ENCODE results near the gene SRGAP1.

SRGAP1 gene

GRCh38 chr12:63844391-63845341 is at the start of gene SRGAP1:
TSS of gene SRGAP1 (plus strand) at chr12:63844700. CDS start at chr12:63844817, 117 bp downstream.
- no peak for DNase-seq (ENCODE audit: low read depth)

DNA sequence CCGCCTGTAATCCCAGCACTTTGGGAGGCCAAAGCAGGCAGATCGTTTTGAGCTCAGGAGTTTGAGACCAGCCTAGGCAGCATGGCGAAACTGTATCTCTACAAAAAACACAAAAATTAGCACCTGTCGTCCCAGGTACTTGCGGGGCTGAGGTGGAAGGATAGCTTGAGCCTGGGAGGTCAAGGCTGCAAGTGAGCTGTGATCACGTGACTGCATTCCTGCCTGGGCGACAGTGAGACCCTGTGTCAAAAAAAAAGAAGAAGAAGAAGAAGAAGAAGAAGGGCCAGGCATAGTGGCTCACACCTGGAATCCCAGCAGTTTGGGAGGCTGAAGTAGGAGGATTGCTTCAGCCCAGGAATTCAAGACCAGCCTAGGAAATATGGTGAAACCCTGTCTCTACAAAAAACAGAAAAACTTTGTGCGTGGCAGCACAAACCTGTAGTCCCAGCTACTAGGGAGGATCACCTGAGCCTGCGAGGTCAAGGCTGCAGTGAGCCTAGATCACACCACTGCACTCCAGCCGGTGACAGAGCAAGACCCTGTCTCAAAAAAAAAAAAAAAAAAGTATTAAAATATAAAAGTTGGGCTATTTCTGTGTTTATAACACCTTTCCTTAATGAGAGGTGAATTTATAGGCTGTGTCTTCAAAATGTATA is 49.3 kb upstream of the SRGAP1 start:
- no peak for DNase-seq (ENCODE audit: low read depth)

DNA sequence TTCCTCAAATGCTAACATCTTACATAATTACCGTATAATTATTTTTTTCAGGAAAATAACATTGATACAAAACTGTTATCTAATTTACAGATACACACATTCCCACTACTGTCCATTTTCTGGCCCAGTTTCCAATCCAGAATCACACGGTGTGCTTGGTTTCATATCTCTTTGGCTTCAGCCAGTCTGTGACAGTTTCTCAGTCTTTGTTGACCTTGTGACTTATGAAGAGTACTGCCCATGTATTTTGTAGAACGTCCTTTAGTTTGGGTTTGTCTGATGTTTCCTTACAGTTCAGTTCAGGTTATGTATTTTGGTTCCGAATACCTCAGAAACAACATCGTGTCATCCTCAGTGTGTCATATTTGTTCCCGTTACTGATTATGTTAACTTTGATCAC is 48.6 kb upstream of the SRGAP1 start:
- DNase-seq (ENCODE audit: low read depth) = no peak

DNA sequence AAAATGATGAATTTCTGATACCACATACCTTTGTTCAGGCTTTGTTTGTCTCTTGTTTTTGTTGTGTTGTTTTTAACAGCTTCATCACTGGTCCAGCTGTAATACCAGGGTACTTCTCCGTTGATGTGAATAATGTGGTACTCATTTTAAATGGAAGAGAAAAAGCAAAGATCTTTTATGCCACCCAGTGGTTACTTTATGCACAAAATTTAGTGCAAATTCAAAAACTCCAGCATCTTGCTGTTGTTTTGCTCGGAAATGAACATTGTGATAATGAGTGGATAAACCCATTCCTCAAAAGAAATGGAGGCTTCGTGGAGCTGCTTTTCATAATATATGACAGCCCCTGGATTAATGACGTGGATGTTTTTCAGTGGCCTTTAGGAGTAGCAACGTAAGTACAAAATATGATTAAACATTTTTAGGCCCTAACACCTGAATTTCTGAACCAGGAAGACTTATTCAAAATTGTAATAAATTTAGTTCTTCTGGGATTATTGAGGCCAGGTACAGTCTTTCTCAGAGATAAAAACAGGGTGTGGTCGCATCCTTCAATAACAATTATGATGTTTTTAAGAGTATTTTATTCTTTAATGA is 42.4 kb upstream of the SRGAP1 start:
- DNase-seq (ENCODE audit: low read depth) = no peak

- no peak for DNase-seq (ENCODE audit: low read depth)
Observed at GRCh38 chr12:63804746-63805145, 39.8 kb upstream of the SRGAP1 start.

DNA sequence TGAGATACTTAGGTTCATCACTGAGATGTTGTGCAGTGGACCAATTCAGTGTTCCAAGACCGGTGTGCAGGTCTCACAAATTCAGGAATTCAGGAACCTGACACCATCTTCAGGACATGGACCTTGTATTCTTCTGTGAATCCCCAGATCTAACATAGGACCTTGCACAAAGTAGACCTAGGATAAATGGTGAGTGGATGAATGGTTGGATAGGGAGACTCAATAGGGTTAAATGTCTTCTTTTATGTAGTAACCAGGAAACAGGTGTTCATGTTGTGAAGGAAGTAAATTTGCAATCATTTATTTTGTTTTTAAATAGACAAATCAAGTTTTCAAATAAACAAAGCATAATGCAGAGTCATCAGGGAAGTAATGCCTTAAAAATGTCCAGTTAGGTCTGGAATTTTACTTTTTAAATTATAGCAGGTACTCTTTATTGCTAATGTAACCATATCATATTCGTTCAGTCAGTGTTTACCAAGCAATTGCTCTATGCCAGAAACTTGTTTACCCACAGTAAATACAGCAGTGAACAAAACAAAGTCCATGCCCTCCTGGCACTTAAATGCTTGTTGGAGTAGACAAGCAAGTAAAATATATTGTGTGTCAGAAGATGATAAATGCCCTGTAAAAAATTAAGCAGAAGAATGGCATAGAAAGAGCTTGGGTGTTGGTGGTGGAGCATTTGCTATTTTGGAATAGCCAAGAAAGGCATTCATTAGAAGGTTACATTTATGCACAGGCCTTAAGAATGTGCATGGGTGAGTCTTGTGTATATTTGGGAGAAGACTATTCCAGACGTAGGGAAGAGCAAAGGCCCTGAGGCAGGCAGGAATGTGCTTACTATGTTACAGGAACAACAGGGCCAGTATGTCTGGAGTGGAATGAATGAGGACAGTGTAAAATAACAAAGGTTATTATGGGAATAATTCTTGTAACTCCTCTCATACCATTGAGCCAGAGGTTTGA is 38.5 kb upstream of the SRGAP1 start:
- no peak for DNase-seq (ENCODE audit: low read depth)

DNA sequence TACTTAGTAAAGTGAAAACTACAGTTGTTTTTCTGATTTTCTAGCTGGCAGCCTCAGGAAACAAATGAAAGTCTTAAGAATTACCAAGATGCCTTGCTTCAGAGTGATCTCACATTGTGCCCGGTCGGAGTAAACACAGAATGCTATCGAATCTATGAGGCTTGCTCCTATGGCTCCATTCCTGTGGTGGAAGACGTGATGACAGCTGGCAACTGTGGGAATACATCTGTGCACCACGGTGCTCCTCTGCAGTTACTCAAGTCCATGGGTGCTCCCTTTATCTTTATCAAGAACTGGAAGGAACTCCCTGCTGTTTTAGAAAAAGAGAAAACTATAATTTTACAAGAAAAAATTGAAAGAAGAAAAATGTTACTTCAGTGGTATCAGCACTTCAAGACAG is 35.9 kb upstream of the SRGAP1 start:
- DNase-seq (ENCODE audit: low read depth) = no peak

DNA sequence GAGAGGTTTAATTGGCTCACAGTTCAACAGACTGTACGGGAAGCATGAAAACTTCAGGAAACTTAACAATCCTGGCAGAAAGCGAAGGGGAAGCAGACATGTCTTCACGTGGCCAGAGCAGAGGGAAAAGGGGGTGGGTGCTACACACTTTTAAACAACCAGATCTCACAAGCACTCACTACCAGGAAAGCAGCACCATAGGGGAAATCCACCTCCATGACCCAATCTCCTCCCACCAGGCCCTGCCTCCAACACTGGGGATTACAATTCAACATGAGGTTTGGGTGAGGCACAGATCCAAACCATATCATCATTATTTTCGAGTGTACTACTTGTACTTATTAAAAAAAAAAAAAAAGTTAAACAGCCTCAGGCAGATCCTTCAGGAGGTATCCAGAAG is 34.9 kb upstream of the SRGAP1 start:
- DNase-seq (ENCODE audit: low read depth) = no peak

GRCh38 chr12:63811334-63811733 is 33.2 kb upstream of the SRGAP1 start:
- DNase-seq (ENCODE audit: low read depth) = no peak

- no peak for DNase-seq (ENCODE audit: low read depth)
Observed at GRCh38 chr12:63811755-63812154, 32.7 kb upstream of the SRGAP1 start.

- no peak for DNase-seq (ENCODE audit: low read depth)
Observed at GRCh38 chr12:63814146-63814772, 30.2 kb upstream of the SRGAP1 start.

- no peak for DNase-seq (ENCODE audit: low read depth)
Observed at GRCh38 chr12:63815482-63815852, 29.0 kb upstream of the SRGAP1 start.

- DNase-seq (ENCODE audit: low read depth) = no peak
Observed at GRCh38 chr12:63816031-63816430, 28.5 kb upstream of the SRGAP1 start.

DNA sequence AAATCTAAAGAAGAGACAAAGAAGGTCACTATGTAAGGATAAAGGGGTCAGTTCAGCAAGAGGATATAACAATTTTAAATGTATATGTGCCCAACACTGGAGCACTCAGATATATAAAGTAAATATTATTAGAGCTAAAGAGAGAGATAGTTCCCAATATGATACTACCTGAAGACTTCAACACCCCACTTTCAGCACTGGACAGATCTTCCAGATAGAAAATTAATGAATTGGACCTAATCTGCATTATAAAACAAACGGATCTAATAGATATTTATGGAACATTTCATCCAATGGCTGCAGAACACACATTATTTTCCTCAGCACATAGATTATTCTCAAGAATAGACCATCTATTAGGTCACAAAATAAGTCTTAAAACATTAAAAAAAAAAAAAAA is 24.1 kb upstream of the SRGAP1 start:
- no peak for DNase-seq (ENCODE audit: low read depth)

DNA sequence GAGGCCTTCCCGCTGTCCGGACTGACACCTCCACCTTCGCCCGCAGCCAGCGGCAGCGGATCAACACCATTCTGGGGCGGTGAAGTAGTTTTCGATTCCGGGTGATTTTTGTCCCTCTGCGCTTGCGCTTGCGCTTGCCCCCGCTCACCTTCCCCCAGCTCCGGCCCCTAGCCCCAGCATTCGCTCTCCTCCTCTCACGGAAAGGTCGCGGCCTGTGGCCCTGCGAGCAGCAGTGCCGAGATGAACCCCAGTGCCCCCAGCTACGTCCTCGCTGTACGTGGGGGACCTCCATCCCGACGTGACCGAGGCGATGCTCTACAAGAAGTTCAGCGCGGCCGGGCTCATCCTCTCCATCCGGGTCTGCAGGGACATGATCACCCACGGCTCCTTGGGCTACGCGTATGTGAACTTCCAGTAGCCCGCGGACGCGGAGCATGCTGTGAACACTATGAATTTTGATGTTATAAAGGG is 22.7 kb upstream of the SRGAP1 start:
- no peak for DNase-seq (ENCODE audit: low read depth)

DNA sequence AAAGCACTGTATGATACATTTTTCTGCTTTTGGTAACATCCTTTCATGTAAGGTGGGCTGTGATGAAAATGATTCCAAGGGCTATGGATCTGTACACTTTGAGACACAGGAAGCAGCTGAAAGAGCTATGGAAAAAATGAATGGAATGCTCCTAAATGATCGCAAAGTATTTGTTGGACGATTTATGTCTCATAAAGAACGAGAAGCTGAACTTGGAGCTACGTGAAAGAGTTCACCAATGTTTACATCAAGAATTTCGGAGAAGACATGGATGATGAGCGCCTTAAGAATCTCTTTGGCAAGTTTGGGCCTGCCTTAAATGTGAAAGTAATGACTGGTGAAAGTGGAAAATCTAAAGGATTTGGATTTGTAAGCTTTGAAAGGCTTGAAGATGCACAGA is 22.1 kb upstream of the SRGAP1 start:
- no peak for DNase-seq (ENCODE audit: low read depth)

- DNase-seq (ENCODE audit: low read depth) = no peak
Observed at GRCh38 chr12:63823040-63823439, 21.5 kb upstream of the SRGAP1 start.

DNA sequence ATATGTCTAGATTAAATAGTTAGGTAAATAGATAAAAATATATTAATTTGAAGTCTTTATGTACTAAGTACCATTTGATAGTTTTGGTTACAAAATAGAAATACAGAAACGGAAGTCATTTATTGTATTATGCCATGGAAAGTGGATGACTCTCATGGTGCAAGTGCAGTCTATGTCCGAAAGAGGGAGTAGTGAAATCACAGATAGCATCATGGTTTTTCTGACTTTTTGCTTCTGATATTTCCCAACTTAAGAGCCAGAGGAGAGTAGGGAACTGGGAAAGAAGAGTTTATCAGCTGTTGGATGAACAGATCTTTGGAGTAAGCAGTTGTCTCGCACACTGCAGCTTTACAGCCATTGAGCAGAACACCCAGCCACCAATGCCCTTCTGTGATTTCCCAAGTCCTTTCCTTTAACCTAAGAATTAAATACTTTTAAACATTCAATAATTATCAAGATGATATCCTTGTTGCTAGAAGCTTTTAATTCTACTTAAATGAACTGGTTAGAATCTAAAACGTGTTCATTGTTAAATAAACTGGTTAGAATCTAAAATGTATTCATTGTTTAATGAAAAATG is 18.4 kb upstream of the SRGAP1 start:
- DNase-seq (ENCODE audit: low read depth) = no peak

DNA sequence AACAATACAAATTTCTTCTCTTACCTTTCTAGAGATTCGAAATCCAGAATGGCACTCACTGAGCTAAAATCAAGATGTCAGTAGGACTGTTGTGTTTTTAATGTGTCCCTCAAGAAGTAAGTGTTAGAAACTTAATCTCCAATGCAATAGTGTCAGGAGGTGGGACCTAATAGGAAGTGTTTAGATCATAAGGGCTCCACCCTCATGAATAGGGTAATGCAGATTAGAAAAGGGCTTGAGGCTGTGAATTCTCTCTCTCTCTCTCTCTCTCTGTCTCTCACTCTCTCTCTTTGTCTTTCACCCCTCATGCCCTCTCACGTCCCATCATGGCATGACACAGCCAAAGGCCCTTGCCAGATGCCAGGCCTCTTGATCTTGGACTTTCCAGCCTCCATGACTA is 15.6 kb upstream of the SRGAP1 start:
- DNase-seq (ENCODE audit: low read depth) = no peak

DNA sequence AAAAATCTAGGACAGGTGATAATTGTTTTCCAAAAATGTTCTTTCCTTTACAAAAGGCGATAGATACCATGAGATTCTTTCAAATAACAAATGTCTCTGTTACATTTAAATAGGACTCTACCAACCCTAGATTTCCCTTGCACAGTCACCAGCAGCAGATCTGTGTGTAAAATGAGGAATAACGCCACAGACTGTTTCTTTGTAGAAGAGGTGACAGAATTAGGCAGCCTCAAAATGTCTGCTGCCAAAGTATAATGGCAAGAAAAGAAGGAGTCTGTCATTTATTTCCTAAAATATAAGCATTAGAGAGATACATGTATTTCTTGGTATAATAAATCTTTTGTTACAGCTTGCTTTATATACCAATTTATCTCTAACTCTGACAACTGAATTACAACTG is 8.5 kb upstream of the SRGAP1 start:
- no peak for DNase-seq (ENCODE audit: low read depth)

- no peak for DNase-seq (ENCODE audit: low read depth)
Observed at GRCh38 chr12:63836936-63837335, 7.6 kb upstream of the SRGAP1 start.

Data from stimulated activated CD8-positive, alpha-beta memory T cell treated with anti-CD3 and anti-CD28 coated beads, Interleukin-15, amount 100 ng/mL, for 24 hours (primary cell).